HG03565 (cell line): ENCODE data around the gene BLOC1S5.
"Not testable (repeated sequence)": the region's sequence is repeated elsewhere in the genome, so short reads cannot be mapped to it uniquely, and the experiment has no call there.

ENCODE experiments used
- ATAC-seq: cut with Tn5 transposase; IDR thresholded peaks from one replicate; pipeline ENCODE4 v1.9.1; 2021; ENCODE audit warnings: mild to moderate bottlenecking, moderate library complexity; ENCODE audit not compliant: unreplicated experiment

The BLOC1S5 gene

DNA sequence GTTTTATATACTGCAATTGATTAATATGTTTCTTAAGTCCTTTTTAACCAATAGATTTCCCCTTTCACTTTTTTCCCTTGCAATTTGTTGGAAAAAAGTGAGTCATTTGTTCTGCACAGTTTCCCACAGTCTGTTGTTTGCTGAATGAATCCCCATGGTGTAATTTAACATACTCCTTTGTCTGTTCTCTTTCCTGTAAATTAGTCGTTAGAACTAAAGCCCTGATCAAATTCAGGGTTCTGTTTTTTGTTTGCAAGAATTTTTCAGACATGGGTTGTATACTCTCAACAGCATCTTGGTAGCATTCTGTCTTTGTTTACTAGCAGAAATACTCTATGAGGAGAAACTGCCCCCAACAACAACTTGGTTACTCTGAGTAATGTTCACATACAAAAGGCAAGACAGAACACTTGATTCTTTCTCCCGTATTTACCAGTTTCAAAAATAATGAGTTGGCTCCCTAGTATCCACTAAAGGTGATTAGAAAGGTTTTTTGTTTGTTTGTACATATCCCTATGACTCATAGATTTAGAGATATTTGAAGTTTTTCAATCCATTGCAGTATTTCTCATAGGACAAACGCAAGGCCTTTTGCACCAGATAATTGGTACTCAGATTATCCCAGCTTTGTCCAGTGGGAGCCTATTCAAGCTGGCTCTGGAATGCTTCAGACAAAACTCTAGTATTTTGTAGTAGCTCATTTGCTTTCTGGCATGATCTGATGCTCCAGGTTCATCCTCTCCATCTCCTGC is 16.5 kb downstream of the BLOC1S5 start:
- ATAC-seq = no peak

DNA sequence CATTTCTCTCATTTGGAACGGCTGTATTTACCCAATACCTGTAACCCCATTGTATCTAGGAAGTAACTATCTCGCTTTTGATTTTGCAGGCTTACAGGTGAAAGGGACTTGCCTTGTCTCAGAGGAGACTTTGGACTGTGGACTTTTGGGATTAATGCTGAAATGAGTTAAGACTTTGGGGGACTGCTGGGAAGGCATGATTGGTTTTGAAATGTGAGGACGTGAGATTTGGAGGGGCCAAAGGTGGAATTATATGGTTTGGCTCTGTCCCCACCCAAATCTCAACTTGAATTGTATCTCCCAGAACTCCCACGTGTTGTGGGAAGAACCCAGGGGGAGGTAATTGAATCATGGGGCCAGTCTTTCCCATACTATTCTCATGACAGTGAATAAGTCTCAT is 18.4 kb downstream of the BLOC1S5 start:
- not testable (repeated sequence) for ATAC-seq

DNA sequence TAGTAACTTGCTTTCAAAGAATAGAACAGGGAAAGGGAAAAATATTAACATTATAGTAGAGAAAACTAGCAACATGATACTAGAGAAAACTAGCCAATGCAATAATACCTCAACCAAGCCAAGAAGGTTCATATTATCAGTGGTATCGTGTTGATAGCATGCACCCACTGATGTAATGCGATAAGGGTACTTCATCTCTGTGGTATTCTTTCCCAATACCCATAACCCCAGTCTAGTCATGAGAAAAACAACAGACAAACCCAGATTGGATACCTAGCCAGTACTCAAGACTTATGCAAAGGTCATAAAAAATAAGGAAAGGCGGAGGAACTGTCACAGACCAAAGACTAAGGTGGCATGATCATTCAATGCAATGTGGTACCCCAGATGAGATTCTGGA is 21.0 kb downstream of the BLOC1S5 start:
- ATAC-seq = no peak

DNA sequence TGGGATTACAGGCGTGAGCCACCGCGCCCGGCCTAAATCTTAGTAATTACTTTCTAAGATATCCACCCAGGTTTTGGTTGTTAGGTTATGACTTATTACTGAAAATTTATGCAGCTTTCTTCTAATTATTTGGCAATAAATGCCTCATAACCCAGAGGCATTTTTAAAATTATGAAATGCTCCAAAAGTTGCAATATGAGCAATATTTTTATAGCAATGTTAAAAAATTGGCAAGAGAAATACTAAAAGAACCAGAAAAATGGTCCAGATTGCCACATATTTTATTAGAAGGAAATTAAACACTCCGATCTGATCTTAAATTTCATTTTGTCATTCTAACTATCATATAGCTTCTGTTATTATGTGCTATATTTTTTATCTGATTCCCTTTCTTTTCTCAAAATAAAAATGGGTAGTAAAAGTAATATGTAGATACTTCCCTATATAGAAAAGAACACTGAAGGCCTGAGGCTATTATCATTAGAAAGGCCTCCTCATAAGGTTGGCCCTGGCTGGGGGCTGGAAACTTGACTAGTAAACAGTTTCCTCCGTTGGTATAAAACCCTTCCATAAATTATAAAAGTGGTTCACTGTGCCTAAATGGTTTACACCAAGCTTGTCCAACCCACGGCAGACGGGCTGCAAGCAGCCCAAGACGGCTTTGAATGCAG is 22.1 kb downstream of the BLOC1S5 start:
- ATAC-seq = no peak

DNA sequence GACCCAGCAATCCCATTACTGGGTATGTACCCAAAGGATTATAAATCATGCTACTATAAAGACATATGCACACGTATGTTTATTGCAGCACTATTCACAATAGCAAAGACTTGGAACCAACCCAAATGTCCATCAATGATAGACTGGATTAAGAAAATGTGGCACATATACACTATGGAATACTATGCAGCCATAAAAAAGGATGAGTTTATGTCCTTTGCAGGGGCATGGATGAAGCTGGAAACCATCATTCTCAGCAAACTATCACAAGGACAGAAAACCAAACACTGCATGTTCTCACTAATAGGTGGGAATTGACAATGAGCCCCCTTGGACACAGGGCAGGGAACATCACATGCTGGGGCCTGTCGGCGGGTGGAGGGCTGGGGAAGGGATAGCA is 30.1 kb downstream of the BLOC1S5 start:
- not testable (repeated sequence) for ATAC-seq

DNA sequence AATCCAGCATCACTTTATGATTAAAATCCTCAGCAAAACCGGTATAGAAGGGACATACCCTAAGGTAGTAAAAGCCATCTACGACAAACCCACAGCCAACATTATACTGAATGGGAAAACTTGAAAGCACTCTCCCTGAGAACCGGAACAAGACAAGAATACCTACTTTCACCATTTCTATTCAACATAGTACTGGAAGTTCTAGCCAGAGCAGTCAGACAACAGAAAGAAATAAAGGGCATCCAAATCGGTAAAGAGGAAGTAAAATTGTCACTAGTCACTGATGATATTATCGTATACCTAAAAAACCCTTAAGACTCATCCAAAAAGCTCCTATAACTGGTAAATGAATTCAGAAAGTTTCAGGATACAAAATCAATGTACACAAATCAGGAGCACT is 33.3 kb downstream of the BLOC1S5 start:
- ATAC-seq = no peak

DNA sequence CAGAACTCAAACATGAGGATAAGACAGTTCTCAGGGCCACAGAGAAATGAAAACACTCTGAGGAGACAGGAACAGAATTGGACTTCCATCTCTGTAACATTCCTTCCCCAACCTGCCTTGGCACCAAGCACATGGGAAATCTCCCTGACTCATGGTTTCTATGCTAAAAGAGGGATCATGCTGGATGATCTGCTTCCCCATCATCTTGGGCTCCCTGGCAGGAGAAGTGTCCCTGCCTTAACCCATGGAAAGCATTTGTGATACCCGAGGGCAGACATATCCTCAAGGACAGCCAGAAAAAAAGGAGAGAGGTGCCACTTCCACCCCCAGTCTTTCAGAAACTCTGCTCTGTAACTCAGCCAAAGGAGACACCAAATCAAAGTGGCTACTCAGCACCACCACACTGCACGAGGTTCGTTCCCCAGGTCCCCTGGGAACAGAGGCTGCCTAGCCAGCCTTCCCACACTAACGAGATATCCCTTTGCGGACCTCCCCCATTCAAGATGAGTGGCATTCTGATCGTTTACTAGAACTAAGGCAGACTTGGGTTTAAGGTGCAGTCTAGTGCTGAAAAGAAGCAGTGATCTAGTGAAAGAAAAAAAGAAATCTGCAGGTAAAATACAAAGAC is 34.8 kb downstream of the BLOC1S5 start:
- ATAC-seq = no peak

DNA sequence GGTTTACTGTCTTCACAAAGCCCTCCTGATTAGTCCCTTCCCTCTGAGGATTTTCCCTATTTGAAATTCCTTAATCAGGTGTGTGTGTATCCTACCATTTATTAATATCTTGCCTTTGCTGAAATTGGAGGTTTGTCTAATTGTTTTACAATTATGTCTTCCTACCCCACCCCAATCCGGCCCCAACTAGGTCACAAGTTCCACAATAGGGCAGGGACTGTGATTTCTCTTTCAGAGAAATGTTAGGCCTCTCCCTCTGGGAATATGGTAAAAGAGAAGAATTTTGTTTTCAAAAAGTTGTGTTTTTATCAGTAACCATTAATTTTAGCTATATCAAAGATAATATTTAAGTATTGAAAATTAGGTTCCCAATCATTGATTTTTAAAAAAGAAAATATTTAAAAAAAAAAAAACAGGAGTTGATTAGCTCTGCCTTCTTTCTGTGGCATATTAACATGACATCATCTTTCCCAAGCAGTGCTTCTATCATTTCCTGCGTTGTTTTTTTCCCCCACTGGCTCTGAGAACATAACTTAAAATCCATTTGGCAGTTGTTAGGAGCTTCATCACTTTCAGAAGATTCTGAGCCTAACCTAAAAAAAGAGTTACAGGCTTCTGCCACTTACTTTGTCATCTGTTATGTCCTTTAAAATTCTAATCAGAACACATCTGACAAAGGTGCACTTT is 36.1 kb downstream of the BLOC1S5 start:
- ATAC-seq = no peak

DNA sequence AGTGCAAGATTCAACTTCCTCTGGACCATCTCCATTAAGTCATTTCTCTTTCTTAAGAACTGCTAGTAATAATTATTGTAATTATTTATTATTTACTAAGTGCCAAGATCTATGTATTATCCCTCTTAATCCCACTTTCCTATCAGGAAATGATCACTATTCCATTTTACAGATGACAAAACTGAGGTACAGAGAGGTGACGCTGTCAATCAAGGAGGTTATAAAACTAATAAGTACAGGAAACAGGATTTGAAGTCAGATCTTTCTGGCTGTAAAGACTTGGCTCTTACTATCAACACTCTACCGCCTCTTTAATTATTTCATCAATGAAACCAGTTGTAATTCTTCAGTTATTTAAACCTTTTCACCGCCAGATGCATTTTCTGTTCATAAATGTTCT is 37.4 kb downstream of the BLOC1S5 start:
- ATAC-seq = no peak

DNA sequence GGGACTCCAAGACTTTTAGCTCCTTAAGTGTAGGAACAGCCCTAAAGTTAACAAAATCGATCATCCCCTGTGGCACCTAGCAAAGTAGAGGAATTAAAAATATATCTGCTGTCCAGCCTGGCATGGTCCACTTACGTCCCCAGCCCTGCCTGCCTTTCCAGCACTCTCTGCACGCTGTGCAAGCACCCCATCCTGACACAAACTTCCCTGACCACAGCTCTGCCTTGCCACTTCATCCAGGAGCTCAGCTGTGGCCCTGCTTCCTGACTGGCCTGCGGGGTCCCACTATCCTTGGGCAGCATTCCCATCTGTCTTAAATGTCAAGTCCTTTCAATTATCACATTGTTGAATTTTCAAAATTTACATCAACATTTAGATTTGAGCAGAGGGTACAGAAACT is 39.0 kb downstream of the BLOC1S5 start:
- ATAC-seq = no peak

DNA sequence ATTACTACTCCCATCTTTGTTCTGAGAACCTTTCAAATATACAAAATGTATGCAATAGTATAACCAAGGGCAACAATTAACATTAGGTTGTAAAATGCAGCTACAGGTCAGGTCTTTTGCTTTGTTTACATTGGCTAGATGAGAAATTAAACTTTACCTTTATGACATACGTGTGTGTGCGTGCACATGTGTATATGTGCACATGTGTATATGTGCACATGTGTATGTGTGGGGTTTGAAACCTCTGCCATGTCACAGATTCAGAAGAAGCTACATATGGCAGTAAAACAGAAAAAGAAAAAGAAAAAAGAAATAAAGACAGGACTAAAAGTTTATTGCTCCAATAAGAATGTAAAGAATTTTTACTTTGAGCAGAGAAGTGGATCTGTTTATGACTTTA is 40.6 kb downstream of the BLOC1S5 start:
- no peak for ATAC-seq

DNA sequence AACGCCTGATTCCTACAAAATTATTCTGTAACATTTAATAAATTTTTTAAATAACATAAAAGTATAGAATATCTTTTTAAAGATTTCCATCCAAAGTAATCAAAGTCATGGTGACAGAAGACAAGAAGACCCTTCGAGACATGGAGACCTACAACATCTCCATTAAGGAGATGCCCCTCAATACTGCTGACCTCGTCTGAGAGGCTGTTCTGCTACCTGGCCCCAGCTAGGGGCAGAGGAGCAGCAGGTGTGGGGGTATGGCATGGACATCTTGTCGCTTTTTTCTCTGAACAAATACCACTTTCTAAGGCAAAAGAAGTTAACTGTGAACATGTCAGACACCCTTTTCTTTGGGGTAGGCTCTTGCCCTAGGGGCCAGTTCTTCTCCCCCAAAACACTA is 44.1 kb downstream of the BLOC1S5 start:
- ATAC-seq = no peak

DNA sequence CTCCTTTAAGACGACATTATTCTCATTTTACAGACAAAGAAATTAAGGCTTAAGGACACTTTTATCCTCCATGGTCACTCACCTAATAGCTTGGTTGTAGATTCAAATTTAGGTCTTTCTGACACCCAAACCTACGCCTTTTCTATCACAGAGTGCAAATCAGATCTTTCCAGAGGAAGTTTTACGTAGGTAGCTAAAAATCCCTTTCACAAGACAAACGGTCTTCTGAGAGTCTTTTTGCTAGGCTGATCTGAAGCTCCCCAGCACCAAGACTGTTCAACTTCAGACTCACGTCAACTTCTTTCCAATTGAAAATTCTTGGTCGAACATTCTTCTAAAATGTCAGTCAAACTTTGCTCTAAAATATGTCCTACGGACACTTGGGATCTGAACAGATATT is 46.5 kb downstream of the BLOC1S5 start:
- ATAC-seq = peak; percentile 19

DNA sequence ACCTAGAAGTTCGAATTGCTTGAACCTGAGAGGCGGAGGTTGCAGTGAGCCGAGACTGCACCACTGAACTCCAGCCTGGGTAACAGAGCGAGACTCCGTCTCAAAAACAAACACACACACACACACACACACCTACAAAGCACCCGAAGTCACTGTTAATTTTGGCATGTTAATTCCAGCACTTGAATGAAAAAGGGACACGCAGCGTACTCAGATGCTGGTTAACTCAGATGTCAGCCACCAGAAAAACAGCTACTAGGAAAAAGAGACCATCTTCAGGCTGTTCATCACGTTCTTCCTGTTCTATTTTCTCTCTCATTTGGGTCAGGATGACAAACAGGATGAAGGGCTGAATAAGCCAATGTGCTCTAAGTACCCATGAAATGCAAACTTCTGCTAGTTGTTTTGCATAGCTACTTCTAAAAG is 46.9 kb downstream of the BLOC1S5 start:
- peak; percentile 76 for ATAC-seq

DNA sequence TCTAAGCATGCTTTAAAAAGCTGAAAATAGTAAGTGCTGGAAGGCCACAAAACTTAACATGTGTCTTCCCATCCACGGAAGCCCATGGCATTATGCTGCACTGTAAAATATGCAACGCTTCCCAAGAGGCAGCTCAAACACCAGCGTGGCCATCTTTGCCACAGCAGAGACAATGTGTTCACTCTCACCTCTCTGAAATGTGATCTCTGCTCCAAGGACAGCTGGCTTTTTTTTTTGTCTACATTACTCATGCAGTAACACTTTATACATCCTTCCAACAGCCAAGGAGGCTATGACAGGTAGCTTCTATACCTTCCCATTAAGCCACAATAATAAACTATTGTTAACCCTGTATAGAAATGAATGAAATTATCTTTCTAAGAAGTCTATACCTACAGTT is 49.2 kb downstream of the BLOC1S5 start:
- ATAC-seq = no peak

DNA sequence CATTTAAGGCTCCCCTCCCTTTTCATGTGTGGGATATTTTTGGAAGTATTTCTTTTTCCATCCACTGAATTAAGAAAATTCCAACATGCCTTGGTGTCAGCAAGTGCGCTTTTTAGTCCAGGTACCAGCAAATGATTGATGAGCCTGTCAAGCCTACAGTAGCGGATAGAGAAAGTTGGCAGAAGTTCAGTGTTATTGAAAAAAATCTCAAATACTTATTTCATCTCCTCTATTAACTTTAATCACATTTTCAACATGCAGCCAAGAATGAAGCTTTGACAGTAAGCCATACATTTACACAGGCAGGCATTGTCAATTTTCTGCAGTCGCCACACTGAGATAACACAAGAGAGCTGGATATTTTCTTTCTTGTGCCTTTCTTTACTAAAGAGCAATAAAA is 50.4 kb downstream of the BLOC1S5 start:
- no peak for ATAC-seq

DNA sequence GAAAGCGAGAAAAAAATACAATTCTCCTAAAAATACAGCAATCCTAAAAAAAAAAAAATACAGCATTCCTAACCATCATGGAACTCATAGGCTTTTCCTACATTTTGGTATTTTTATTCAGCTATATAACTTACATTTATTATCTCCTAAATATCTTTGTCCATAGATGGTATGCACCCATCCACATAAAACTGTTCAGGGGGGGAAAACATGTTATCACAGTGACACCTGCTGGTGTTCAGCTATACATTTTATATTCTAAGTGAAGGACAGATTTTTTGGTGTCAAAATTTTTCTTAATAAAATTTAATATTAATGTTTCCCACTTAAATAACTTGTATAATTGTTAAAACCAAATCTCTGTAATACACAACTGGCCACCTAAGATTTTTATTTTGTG is 58.0 kb downstream of the BLOC1S5 start:
- ATAC-seq = no peak

DNA sequence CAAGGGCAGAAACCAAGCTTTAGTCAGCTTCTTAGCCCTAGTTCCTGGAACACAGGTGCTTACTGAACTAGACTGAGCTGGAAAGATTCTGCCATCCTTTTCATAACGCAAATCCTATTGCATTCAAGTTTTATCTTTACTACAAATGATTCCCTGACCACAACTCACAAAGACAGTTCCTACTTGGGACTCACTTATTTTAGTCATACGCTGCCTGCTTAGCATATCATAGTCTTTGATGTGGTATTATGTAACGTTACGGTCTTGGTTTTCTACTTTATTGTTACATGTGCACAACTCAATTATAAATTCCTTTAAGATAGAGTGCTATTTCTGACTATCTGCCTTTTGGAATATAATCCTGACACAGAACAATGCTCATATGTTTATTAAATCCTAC is 59.1 kb downstream of the BLOC1S5 start:
- ATAC-seq = no peak

DNA sequence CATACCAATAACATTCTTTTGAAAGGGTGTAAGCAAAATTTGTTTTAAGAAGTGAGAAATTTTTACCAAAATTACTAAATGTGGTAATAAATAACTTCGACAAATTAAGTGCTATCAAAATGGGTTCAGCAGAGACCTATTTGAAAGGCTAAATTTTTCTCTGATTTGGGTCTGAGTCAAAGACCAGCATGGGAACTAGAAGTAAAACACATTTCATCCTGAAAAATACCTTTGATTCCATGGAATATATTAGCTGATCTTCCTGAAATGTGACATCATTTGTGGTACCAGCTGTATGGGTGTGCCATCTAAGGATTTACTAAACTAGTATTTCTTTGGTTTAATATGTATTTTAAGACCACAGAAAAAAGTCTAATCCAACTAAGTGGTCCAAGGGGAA is 63.6 kb downstream of the BLOC1S5 start:
- no peak for ATAC-seq

DNA sequence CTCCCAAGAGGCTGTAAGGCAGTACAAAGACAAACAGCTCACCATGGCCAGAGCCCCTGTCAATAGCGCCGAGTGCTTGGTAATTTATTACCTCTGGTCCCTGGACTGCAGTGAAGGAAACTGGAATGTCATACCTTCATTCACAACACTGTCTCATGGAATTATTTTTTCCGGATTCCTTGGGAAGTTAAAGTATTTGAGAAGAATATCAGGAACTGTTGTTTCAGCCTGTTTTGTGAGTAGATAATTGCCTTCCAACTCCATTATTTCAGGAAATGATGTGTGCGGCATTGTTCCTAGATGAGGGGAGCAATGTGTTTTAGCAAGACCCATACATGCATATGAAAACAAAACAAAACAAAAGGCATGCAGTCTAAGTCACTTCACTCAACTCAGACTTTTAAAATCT is 64.0 kb downstream of the BLOC1S5 start:
- no peak for ATAC-seq

DNA sequence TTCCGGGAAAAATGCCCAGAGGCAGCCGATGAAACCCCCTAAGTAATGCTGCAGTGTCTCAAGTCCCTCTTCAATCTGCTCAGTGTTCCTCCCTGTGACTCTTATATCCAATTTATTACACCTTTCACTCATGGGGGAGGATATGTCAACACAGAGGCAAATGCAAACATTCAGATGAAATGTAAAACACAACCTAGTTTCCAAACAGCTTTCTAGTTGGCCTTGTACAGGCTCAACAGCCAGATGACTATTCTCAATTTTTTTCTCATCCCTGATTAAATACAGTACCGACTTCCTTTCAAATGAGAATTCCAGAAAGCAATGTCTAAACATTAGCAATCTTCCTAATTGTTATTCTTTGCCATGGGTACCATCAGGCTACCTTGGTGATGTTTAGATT is 65.0 kb downstream of the BLOC1S5 start:
- ATAC-seq = no peak
